BE2C (cell line): ENCODE measurements around the gene CCDC182.

Source experiments
- DNase-seq: peaks from one replicate; pipeline ENCODE4 v3.0.0-alpha.2; 2020
- H3K27me3 ChIP-seq: fragments of 250-450 bp; sonication (Bioruptor Pico); 2 replicates; pipeline ENCODE4 v1.5.1; 2020; ENCODE audit warnings: mild to moderate bottlenecking
- H3K36me3 ChIP-seq: fragments of 250-450 bp; sonication (Bioruptor Pico); 2 replicates; pipeline ENCODE4 v1.5.1; 2020; ENCODE audit warnings: mild to moderate bottlenecking
- H3K4me1 ChIP-seq: fragments of 250-450 bp; sonication (Bioruptor Pico); 2 replicates; pipeline ENCODE4 v1.5.1; 2020
- H3K4me3 ChIP-seq: 2 replicates; pipeline ENCODE4 v1.5.1; 2011; ENCODE audit warnings: low read depth, low read length
- H3K9me3 ChIP-seq: fragments of 250-450 bp; sonication (Bioruptor Pico); 2 replicates; pipeline ENCODE4 v1.5.1; 2020
- CTCF ChIP-seq: IDR thresholded peaks from 2 replicates; pipeline ENCODE4 v1.5.1; 2012; ENCODE audit warnings: mild to moderate bottlenecking, low read depth, low read length

Gene CCDC182

GRCh38 chr17:57706761-57707160, 38.3 kb downstream of the CCDC182 start:
- Histone ChIP-seq H3K4me1 (peaks cover 13% of the 10 kb centered on the region), H3K27me3 (no peaks in the 10 kb centered on the region), H3K4me3 (no peak overlapping the region), H3K9me3 (no peaks in the 10 kb centered on the region), H3K36me3 (no peaks in the 10 kb centered on the region)
- DNase-seq = no peak
- TF ChIP-seq CTCF = no peak

GRCh38 chr17:57705921-57706695, 39.0 kb downstream of the CCDC182 start:
- Histone ChIP-seq H3K27me3 (no peaks in the 10 kb centered on the region), H3K4me1 (peaks cover 13% of the 10 kb centered on the region), H3K4me3 (no peak overlapping the region), H3K36me3 (no peaks in the 10 kb centered on the region), H3K9me3 (no peaks in the 10 kb centered on the region)
- no peak for TF ChIP-seq CTCF
- no peak for DNase-seq

- no peak for TF ChIP-seq CTCF
- Histone ChIP-seq H3K36me3 (no peaks in the 10 kb centered on the region), H3K4me3 (no peak overlapping the region), H3K4me1 (peaks cover 14% of the 10 kb centered on the region), H3K27me3 (no peaks in the 10 kb centered on the region), H3K9me3 (no peaks in the 10 kb centered on the region)
- DNase-seq = no peak
These were observed 40.7 kb downstream of the CCDC182 start for GRCh38 chr17:57704448-57704847.

- H3K36me3 ChIP-seq = no peaks in the 10 kb centered on the region
- no peak overlapping the region for H3K4me3 ChIP-seq
- no peak for TF ChIP-seq CTCF
- H3K27me3 ChIP-seq = no peaks in the 10 kb centered on the region
- no peaks in the 10 kb centered on the region for H3K9me3 ChIP-seq
- peaks cover 18% of the 10 kb centered on the region for H3K4me1 ChIP-seq
- DNase-seq = no peak
These were observed 41.8 kb downstream of the CCDC182 start for GRCh38 chr17:57703273-57703672.

GRCh38 chr17:57701124-57701523, 44.0 kb downstream of the CCDC182 start:
- H3K4me3 ChIP-seq = no peak overlapping the region
- peaks cover 8% of the 10 kb centered on the region; the same call in 1 of the 2 replicates for H3K4me1 ChIP-seq
- no peaks in the 10 kb centered on the region for H3K27me3 ChIP-seq
- TF ChIP-seq CTCF = no peak
- no peaks in the 10 kb centered on the region; the same call in 1 of the 2 replicates for H3K9me3 ChIP-seq
- DNase-seq = no peak
- no peaks in the 10 kb centered on the region for H3K36me3 ChIP-seq

GRCh38 chr17:57699751-57700219, 45.3 kb downstream of the CCDC182 start:
- TF ChIP-seq CTCF = no peak
- no peaks in the 10 kb centered on the region; the same call in 1 of the 2 replicates for H3K9me3 ChIP-seq
- DNase-seq = peak; percentile 59

More at GRCh38 chr17:57699751-57700219, 45.3 kb downstream of the CCDC182 start:
- H3K27me3 ChIP-seq = no peaks in the 10 kb centered on the region
- peaks cover 8% of the 10 kb centered on the region; the same call in 1 of the 2 replicates for H3K4me1 ChIP-seq
- H3K36me3 ChIP-seq = no peaks in the 10 kb centered on the region
- peak overlapping the region; percentile 26 for H3K4me3 ChIP-seq
